T-helper 1 cell treated with Interleukin-12 subunit alpha and Interleukin-12 subunit beta and Interleukin-4 antibody, amounts not matched to agents 30 ng/mL and 1 ng/mL, for 36 hours (primary cell): ENCODE data around the gene LST1. TPM values are rescaled to one million over a fixed set of nuclear protein-coding genes. Genes with fewer than 3 reads are reported as not detected.
"Not testable (repeated sequence)": the region's sequence is repeated elsewhere in the genome, so short reads cannot be mapped to it uniquely, and the experiment has no call there.

Experiments
- intact Hi-C: fragments of 100-400 bp; cut with micrococcal nuclease; formaldehyde crosslinking; loops from one replicate; pipeline ENCODE4 v1.15.1; 2024
- total RNA-seq: library from RNA; stranded (reverse); gene quantifications from 2 replicates; pipeline ENCODE4 v1.2.3, GENCODE V29; 2022

The LST1 gene
- total RNA-seq, 1 donor from 2014 or later: 171 TPM

GRCh38 chr6:31579546-31580437 is 6.3 kb upstream of the LST1 start:
- intact Hi-C loops: loop anchor here (1.0 to 5.0 kb wide), 4 partner anchors 28 to 158 kb away; partner anchors contain the start of genes CLIC1 and PRRC2A

- intact Hi-C loops: loop anchor here (1.0 to 5.0 kb wide), 3 partner anchors 29 to 88 kb away; partner anchors contain the start of gene PRRC2A
Observed at GRCh38 chr6:31580438-31580740, 5.7 kb upstream of the LST1 start.

- intact Hi-C loops: loop anchor here (1.0 to 5.0 kb wide), 4 partner anchors 30 to 89 kb away; partner anchors contain the start of genes NFKBIL1 and PRRC2A
Observed at GRCh38 chr6:31580807-31581433, 5.2 kb upstream of the LST1 start.

GRCh38 chr6:31581434-31582229 is 4.4 kb upstream of the LST1 start:
- intact Hi-C loops: loop anchor here (1.0 to 5.0 kb wide), 5 partner anchors 13 to 89 kb away; partner anchors contain the start of genes NFKBIL1 and PRRC2A

GRCh38 chr6:31582230-31582643 is 3.8 kb upstream of the LST1 start, which contains the start of gene LTB:
Gene LTB, minus strand, starts transcription at chr6:31582424. Its CDS starts 7 bp downstream, at chr6:31582417.
- intact Hi-C loops: loop anchor here (1.0 to 5.0 kb wide), 3 partner anchors 13 to 90 kb away; no protein-coding TSS in a partner anchor

- intact Hi-C loops: loop anchor here (1.0 kb wide), 3 partner anchors 13 to 868 kb away; partner anchors contain the start of genes LTA, MDC1 and NFKBIL1
Observed at GRCh38 chr6:31585491-31585890, 586 bp upstream of the LST1 start.

- intact Hi-C loops: loop anchor here (1.0 kb wide), 1 partner anchor 8 kb away; no protein-coding TSS in a partner anchor
Observed at GRCh38 chr6:31586599-31587281, 663 bp downstream of the LST1 start.

- intact Hi-C loops: no loop called here
Observed at GRCh38 chr6:31587791-31588777, 2.0 kb downstream of the LST1 start.

GRCh38 chr6:31588871-31589650 is 3.0 kb downstream of the LST1 start:
- intact Hi-C loops: no loop called here

GRCh38 chr6:31590691-31591090 is 4.6 kb downstream of the LST1 start:
- intact Hi-C loops: not testable (repeated sequence)

GRCh38 chr6:31592396-31592771 is 6.3 kb downstream of the LST1 start:
- intact Hi-C loops: no loop called here

GRCh38 chr6:31597006-31597405 is 10.9 kb downstream of the LST1 start:
- intact Hi-C loops: no loop called here

GRCh38 chr6:31607317-31607716 is 21.2 kb downstream of the LST1 start:
- intact Hi-C loops: no loop called here

- intact Hi-C loops: no loop called here
Observed at GRCh38 chr6:31609519-31610406, 23.7 kb downstream of the LST1 start.

GRCh38 chr6:31610968-31611367 is 24.9 kb downstream of the LST1 start:
- intact Hi-C loops: no loop called here

- intact Hi-C loops: no loop called here
Observed at GRCh38 chr6:31614075-31614619, 28.1 kb downstream of the LST1 start.
